Neural cell (in vitro differentiated cells): ENCODE data around the gene ABCE1. TPM values are rescaled to one million over a fixed set of nuclear protein-coding genes. Genes with fewer than 3 reads are reported as not detected.

ENCODE experiments used
- H2AFZ ChIP-seq: fragments of 200-600, 300-800 bp; sonication (generic), shearing (Covaris generic); 2 replicates; pipeline ENCODE4 v1.6.0; 2014; ENCODE audit warnings: low read depth, mild to moderate bottlenecking, antibody characterized with exemption, low read length, moderate library complexity
- H3F3A ChIP-seq: fragments of 200-600 bp; shearing (Covaris generic); 2 replicates; pipeline ENCODE4 v1.6.1; 2016; ENCODE audit warnings: mild to moderate bottlenecking, moderate library complexity, mixed read lengths, antibody characterized with exemption, low read length; ENCODE audit not compliant: insufficient read depth, poor library complexity, severe bottlenecking
- H3K27ac ChIP-seq: fragments of 200-600, 300-800 bp; sonication (generic), shearing (Covaris generic); 2 replicates; pipeline ENCODE4 v1.5.1; 2014; ENCODE audit warnings: mild to moderate bottlenecking, low read length, moderate library complexity
- H3K27me3 ChIP-seq: fragments of 300-800, 200-600 bp; sonication (generic), shearing (Covaris generic); 2 replicates; pipeline ENCODE4 v1.6.0; 2014; ENCODE audit warnings: mild to moderate bottlenecking, low read depth, low read length, moderate library complexity; ENCODE audit not compliant: insufficient read depth
- H3K36me3 ChIP-seq: fragments of 300-800, 200-600 bp; sonication (generic), shearing (Covaris generic); 2 replicates; pipeline ENCODE4 v1.5.1; 2014; ENCODE audit warnings: mild to moderate bottlenecking, antibody characterized with exemption, low read length, moderate library complexity; ENCODE audit not compliant: insufficient read depth
- H3K4me2 ChIP-seq: fragments of 300-800, 200-600 bp; sonication (generic), shearing (Covaris generic); 2 replicates; pipeline ENCODE4 v1.6.0; 2014; ENCODE audit warnings: mild to moderate bottlenecking, low read length
- H3K4me3 ChIP-seq: fragments of 300-800, 200-600 bp; sonication (generic), shearing (Covaris generic); 2 replicates; pipeline ENCODE4 v1.5.1; 2014; ENCODE audit warnings: mild to moderate bottlenecking, low read length, moderate library complexity
- H3K79me2 ChIP-seq: fragments of 200-600 bp; shearing (Covaris generic); replicated peaks from 2 replicates; pipeline ENCODE4 v1.6.0; 2014; ENCODE audit warnings: mild to moderate bottlenecking, low read length, moderate library complexity; ENCODE audit not compliant: insufficient read depth
- H3K9ac ChIP-seq: fragments of 300-800, 200-600 bp; sonication (generic), shearing (Covaris generic); 2 replicates; pipeline ENCODE4 v1.6.1; 2016; ENCODE audit warnings: mild to moderate bottlenecking, low read length, mixed read lengths
- H3K9me2 ChIP-seq: fragments of 200-600 bp; shearing (Covaris generic); 2 replicates; pipeline ENCODE4 v1.6.1; 2016; ENCODE audit warnings: mild to moderate bottlenecking, low read length, mixed read lengths; ENCODE audit not compliant: insufficient read depth
- H3K9me3 ChIP-seq: fragments of 200-600, 300-800 bp; sonication (generic), shearing (Covaris generic); 2 replicates; pipeline ENCODE4 v1.6.1; 2016; ENCODE audit warnings: mild to moderate bottlenecking, mixed run types, low read length, moderate library complexity, mixed read lengths
- H4K20me1 ChIP-seq: fragments of 200-600 bp; shearing (Covaris generic); 2 replicates; pipeline ENCODE4 v1.6.1; 2016; ENCODE audit warnings: mild to moderate bottlenecking, mixed run types; ENCODE audit not compliant: insufficient read depth
- EP300 ChIP-seq: fragments of 450-650 bp; conservative IDR thresholded peaks from 2 replicates; pipeline ENCODE4 v1.6.1; 2014; ENCODE audit warnings: antibody characterized with exemption, mild to moderate bottlenecking, moderate library complexity; ENCODE audit not compliant: poor library complexity, severe bottlenecking
- EZH2 ChIP-seq: fragments of 200-600, 300-800 bp; shearing (Covaris generic), sonication (generic); IDR thresholded peaks from 2 replicates; pipeline ENCODE4 v1.6.1; 2014; ENCODE audit warnings: antibody characterized with exemption, low read length, borderline replicate concordance, mild to moderate bottlenecking; ENCODE audit not compliant: insufficient read depth, poor library complexity, severe bottlenecking
- MXI1 ChIP-seq: fragments of 450-650 bp; conservative IDR thresholded peaks from 2 replicates; pipeline ENCODE4 v1.6.1; 2014; ENCODE audit warnings: antibody characterized with exemption, mild to moderate bottlenecking; ENCODE audit not compliant: poor library complexity, severe bottlenecking
- POLR2AphosphoS5 ChIP-seq: IDR thresholded peaks from 2 replicates; pipeline ENCODE4 v1.6.1; 2012
- RAD21 ChIP-seq: fragments of 450-650 bp; conservative IDR thresholded peaks from 2 replicates; pipeline ENCODE4 v1.6.1; 2014; ENCODE audit warnings: antibody characterized with exemption, mild to moderate bottlenecking, moderate library complexity
- SMC3 ChIP-seq: fragments of 450-650 bp; conservative IDR thresholded peaks from 2 replicates; pipeline ENCODE4 v1.6.1; 2014; ENCODE audit warnings: antibody characterized with exemption, mild to moderate bottlenecking, moderate library complexity; ENCODE audit not compliant: poor library complexity
- TAF1 ChIP-seq: IDR thresholded peaks from 2 replicates; pipeline ENCODE4 v1.6.1; 2012; ENCODE audit warnings: low read depth
- polyA plus RNA-seq: library from polyadenylated mRNA; depleted of rRNA; stranded (reverse); fragments of >200 nt; gene quantifications from 2 replicates; pipeline ENCODE4 v1.2.3, GENCODE V29; 2014
- TF ChIP-seq, protein P1 (sequence below): fragments of 450-650 bp; IDR thresholded peaks from 2 replicates; pipeline ENCODE4 v1.5.1; 2014; ENCODE audit warnings: antibody characterized with exemption, mild to moderate bottlenecking, moderate library complexity; ENCODE audit not compliant: poor library complexity, severe bottlenecking
- TF ChIP-seq, protein P2 (sequence below): IDR thresholded peaks from 2 replicates; pipeline ENCODE4 v1.6.1; 2012; ENCODE audit warnings: borderline replicate concordance

The ABCE1 gene
- polyA plus RNA-seq, 1 donor from 2014 or later: 96.9 TPM

DNA sequence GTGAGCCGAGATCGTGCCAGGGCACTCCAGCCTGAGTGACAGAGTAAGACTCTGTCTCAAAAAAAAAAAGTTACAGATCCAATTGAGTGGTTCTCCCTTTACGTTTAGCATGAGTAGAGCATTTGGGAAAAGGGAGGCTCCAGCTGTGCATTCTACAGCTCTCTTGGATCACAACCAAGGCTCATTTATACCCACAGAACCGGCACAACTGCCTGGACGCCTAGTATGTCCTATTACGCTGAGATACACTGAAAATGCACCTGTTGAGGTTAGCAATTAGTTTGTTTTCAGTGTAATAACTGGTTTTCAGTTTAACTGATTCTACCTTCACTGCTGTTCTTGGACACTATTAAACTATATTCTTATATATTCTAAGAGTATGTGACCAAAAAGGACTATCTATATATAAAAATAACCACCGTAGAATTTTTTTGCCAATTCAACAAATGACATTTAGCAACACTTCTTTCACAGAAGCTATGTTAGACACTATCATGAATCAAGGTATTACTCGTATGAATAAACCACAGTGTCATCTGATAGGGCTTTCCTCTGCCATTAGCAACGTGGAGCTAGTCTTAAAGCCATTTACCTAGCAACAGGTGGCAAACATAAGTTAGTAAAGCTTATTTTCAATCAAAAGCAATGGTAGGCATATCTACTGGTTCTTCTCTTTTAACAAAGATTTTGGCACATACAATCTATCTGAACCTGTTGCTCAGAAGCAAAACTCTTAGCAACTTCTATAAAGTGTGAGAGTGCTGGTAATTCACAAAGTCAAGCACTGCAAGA is 78.7 kb downstream of the ABCE1 start:
- no peak overlapping the region for H3K9ac ChIP-seq
- no peaks in the 10 kb centered on the region for H4K20me1 ChIP-seq
- no peaks in the 10 kb centered on the region for H3K9me2 ChIP-seq
- no peaks in the 10 kb centered on the region for H3K9me3 ChIP-seq
- no peak overlapping the region for H3K27ac ChIP-seq
- H3K27me3 ChIP-seq: no peaks in the 10 kb centered on the region
- peaks cover 45% of the 10 kb centered on the region for H3K79me2 ChIP-seq
- peaks cover 3% of the 10 kb centered on the region for H3F3A ChIP-seq
- no peak overlapping the region for H2AFZ ChIP-seq
- H3K4me3 ChIP-seq: peak overlapping the region; percentile 84
- TF ChIP-seq TAF1 (no peak), EP300 (no peak), RAD21 (no peak), POLR2AphosphoS5 (no peak), MXI1 (no peak), EZH2 (no peak), SMC3 (no peak)
- TF ChIP-seq, protein P1, sequence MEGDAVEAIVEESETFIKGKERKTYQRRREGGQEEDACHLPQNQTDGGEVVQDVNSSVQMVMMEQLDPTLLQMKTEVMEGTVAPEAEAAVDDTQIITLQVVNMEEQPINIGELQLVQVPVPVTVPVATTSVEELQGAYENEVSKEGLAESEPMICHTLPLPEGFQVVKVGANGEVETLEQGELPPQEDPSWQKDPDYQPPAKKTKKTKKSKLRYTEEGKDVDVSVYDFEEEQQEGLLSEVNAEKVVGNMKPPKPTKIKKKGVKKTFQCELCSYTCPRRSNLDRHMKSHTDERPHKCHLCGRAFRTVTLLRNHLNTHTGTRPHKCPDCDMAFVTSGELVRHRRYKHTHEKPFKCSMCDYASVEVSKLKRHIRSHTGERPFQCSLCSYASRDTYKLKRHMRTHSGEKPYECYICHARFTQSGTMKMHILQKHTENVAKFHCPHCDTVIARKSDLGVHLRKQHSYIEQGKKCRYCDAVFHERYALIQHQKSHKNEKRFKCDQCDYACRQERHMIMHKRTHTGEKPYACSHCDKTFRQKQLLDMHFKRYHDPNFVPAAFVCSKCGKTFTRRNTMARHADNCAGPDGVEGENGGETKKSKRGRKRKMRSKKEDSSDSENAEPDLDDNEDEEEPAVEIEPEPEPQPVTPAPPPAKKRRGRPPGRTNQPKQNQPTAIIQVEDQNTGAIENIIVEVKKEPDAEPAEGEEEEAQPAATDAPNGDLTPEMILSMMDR: no peak
- TF ChIP-seq, protein P2, sequence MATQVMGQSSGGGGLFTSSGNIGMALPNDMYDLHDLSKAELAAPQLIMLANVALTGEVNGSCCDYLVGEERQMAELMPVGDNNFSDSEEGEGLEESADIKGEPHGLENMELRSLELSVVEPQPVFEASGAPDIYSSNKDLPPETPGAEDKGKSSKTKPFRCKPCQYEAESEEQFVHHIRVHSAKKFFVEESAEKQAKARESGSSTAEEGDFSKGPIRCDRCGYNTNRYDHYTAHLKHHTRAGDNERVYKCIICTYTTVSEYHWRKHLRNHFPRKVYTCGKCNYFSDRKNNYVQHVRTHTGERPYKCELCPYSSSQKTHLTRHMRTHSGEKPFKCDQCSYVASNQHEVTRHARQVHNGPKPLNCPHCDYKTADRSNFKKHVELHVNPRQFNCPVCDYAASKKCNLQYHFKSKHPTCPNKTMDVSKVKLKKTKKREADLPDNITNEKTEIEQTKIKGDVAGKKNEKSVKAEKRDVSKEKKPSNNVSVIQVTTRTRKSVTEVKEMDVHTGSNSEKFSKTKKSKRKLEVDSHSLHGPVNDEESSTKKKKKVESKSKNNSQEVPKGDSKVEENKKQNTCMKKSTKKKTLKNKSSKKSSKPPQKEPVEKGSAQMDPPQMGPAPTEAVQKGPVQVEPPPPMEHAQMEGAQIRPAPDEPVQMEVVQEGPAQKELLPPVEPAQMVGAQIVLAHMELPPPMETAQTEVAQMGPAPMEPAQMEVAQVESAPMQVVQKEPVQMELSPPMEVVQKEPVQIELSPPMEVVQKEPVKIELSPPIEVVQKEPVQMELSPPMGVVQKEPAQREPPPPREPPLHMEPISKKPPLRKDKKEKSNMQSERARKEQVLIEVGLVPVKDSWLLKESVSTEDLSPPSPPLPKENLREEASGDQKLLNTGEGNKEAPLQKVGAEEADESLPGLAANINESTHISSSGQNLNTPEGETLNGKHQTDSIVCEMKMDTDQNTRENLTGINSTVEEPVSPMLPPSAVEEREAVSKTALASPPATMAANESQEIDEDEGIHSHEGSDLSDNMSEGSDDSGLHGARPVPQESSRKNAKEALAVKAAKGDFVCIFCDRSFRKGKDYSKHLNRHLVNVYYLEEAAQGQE: no peak
- H3K36me3 ChIP-seq: no peaks in the 10 kb centered on the region
- H3K4me2 ChIP-seq: no peak overlapping the region

DNA sequence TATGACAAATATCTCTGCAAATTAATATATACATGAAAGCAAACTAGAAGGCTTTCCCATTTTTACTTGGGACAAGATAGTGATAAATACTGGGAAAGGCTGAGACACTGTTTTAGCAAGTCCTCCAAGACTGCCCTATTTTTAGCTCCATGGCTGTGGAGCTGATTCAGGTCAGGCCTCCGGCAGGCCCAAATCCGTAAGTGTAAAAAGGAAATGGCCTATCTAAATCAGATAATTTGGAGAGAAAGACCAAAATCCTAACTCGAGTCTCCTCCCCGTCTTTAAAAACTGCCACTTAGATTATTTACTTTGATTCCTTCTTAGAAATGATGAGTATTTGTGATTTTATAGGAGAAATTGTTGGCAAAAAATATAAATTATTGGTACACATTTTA is 79.4 kb downstream of the ABCE1 start:
- no peak for TF ChIP-seq EZH2
- H3K27me3 ChIP-seq: no peaks in the 10 kb centered on the region
- no peak overlapping the region for H3K27ac ChIP-seq
- peaks cover 45% of the 10 kb centered on the region for H3K79me2 ChIP-seq
- H3K4me2 ChIP-seq: peak overlapping the region; percentile 56
- H3F3A ChIP-seq: peaks cover 3% of the 10 kb centered on the region
- H3K9me3 ChIP-seq: no peaks in the 10 kb centered on the region
- no peaks in the 10 kb centered on the region for H4K20me1 ChIP-seq
- no peak overlapping the region for H2AFZ ChIP-seq
- peak overlapping the region; percentile 84 for H3K4me3 ChIP-seq
- H3K36me3 ChIP-seq: no peaks in the 10 kb centered on the region
- no peak overlapping the region for H3K9ac ChIP-seq
- no peaks in the 10 kb centered on the region for H3K9me2 ChIP-seq
